ENCODE data around the gene PCYT2.

Gene PCYT2

DNA sequence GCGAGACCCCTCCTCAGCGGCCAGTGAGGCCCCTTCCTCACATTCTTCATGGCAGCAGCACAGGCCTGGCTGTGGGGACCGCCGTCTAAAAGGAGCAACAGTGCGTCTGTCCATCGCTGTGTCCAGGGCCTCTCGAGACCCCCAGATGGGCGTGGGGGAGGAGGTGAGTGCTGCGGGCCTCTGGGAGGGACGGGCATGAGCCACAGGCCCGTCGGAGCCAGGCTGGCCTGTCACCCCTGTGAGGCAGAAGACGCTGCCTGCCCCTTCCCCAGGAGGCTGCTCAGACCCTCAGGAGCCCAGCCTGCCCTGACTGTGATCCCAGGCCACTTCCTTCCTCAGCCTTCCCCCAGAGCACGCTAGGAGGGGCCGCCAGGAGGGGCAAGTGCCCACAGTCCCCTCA, 28.0 kb upstream of the PCYT2 start:
- ChIA-PET CTCF (interaction anchor here (1.0 to 1.1 kb wide), 2 partner anchors 11 to 20 kb away, joined by 3 to 4 read pairs; no protein-coding TSS in a partner anchor), POLR2A (no interaction called here)
- TF ChIP-seq ZSCAN23 (tag by site-specific recombination; IDR thresholded peaks at IDR 0.05) (no peak), ZNF623 (tag by site-specific recombination; IDR thresholded peaks at IDR 0.05) (no peak)
- TF ChIP-seq, protein P1, sequence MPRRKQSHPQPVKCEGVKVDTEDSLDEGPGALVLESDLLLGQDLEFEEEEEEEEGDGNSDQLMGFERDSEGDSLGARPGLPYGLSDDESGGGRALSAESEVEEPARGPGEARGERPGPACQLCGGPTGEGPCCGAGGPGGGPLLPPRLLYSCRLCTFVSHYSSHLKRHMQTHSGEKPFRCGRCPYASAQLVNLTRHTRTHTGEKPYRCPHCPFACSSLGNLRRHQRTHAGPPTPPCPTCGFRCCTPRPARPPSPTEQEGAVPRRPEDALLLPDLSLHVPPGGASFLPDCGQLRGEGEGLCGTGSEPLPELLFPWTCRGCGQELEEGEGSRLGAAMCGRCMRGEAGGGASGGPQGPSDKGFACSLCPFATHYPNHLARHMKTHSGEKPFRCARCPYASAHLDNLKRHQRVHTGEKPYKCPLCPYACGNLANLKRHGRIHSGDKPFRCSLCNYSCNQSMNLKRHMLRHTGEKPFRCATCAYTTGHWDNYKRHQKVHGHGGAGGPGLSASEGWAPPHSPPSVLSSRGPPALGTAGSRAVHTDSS (tag by site-specific recombination; IDR thresholded peaks at IDR 0.05): no peak
- TF ChIP-seq, protein P2, sequence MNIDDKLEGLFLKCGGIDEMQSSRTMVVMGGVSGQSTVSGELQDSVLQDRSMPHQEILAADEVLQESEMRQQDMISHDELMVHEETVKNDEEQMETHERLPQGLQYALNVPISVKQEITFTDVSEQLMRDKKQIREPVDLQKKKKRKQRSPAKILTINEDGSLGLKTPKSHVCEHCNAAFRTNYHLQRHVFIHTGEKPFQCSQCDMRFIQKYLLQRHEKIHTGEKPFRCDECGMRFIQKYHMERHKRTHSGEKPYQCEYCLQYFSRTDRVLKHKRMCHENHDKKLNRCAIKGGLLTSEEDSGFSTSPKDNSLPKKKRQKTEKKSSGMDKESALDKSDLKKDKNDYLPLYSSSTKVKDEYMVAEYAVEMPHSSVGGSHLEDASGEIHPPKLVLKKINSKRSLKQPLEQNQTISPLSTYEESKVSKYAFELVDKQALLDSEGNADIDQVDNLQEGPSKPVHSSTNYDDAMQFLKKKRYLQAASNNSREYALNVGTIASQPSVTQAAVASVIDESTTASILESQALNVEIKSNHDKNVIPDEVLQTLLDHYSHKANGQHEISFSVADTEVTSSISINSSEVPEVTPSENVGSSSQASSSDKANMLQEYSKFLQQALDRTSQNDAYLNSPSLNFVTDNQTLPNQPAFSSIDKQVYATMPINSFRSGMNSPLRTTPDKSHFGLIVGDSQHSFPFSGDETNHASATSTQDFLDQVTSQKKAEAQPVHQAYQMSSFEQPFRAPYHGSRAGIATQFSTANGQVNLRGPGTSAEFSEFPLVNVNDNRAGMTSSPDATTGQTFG (tag by site-specific recombination; IDR thresholded peaks at IDR 0.05; ENCODE audit: borderline replicate concordance): no peak
- TF ChIP-seq, protein P3, sequence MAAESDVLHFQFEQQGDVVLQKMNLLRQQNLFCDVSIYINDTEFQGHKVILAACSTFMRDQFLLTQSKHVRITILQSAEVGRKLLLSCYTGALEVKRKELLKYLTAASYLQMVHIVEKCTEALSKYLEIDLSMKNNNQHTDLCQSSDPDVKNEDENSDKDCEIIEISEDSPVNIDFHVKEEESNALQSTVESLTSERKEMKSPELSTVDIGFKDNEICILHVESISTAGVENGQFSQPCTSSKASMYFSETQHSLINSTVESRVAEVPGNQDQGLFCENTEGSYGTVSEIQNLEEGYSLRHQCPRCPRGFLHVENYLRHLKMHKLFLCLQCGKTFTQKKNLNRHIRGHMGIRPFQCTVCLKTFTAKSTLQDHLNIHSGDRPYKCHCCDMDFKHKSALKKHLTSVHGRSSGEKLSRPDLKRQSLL (tag by site-specific recombination; IDR thresholded peaks at IDR 0.05): no peak
- peaks cover 2% of the 10 kb centered on the region; the same call in 1 of the 2 replicates for H3K4me1 ChIP-seq (ENCODE audit: control insufficient read depth, insufficient read depth, low read length)
- H3K27ac ChIP-seq (ENCODE audit: extremely low read depth, low read depth, low read length): no peak overlapping the region
- peaks cover 0 to 10% of the 10 kb centered on the region in 2 experiments; a peak in 1 of 3 replicates for H3K36me3 ChIP-seq (ENCODE audit: control insufficient read depth in 2 of 2, insufficient read depth in 1 of 2, low read length in 2 of 2)
- no peaks in the 10 kb centered on the region for H3K9me3 ChIP-seq (ENCODE audit: control insufficient read depth, insufficient read depth, low read depth, low read length)
- H3K4me3 ChIP-seq (ENCODE audit: low read depth, low read length): no peak overlapping the region

DNA sequence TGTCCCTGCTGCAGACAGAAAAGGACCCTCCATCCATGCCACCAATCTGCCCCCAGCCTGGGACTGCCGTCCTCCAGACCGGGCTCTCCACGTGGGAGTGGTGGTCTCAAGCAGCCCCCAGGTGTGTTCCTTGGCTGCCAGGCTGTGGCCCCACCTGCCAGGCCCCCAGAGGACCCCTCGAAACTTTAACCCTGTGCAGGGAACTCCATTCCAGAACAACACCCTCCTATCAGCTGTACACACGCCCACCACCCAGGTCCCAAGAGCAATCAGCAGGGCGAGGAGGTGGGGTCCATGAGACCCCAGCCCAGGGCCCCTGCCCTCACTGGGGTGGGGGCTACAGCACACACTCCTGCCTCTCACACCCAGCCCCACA, 24.5 kb upstream of the PCYT2 start:
- Histone ChIP-seq H3K4me1 (ENCODE audit: control insufficient read depth, insufficient read depth, low read length) (no peaks in the 10 kb centered on the region; the same call in 1 of the 2 replicates), H3K9me3 (ENCODE audit: control insufficient read depth, insufficient read depth, low read depth, low read length) (no peaks in the 10 kb centered on the region), H3K27ac (ENCODE audit: extremely low read depth, low read depth, low read length) (no peak overlapping the region), H3K36me3 (ENCODE audit: control insufficient read depth in 2 of 2, insufficient read depth in 1 of 2, low read length in 2 of 2) (peaks cover 0 to 13% of the 10 kb centered on the region in 2 experiments; a peak in 1 of 3 replicates), H3K4me3 (ENCODE audit: low read depth, low read length) (no peak overlapping the region)
- CTCF ChIA-PET: interaction anchor here (0.7 to 1.4 kb wide), 3 partner anchors 8 to 24 kb away, joined by 3 read pairs; partner anchors contain the start of gene MAFG
- POLR2A ChIA-PET: interaction anchor here (0.6 to 1.0 kb wide), 2 partner anchors 8 to 116 kb away, joined by 3 to 5 read pairs; partner anchors contain the start of gene MAFG
- no peak for TF ChIP-seq ZNF155 (tag by site-specific recombination; IDR thresholded peaks at IDR 0.05)
- TF ChIP-seq KLF7 (tag by site-specific recombination; IDR thresholded peaks at IDR 0.05; ENCODE audit: borderline replicate concordance): no peak
- no peak for TF ChIP-seq REPIN1 (tag by site-specific recombination; IDR thresholded peaks at IDR 0.05; ENCODE audit: low read depth)
- TF ChIP-seq GLI4 (tag by site-specific recombination; IDR thresholded peaks at IDR 0.05): no peak
- 0 out of 2 replicates have a peak, but pooled peaks have one; percentile 5 for TF ChIP-seq SCRT2 (tag by site-specific recombination; IDR thresholded peaks at IDR 0.05)
- peak; percentile 18; the same call in 1 of the 2 replicates for TF ChIP-seq ZNF600 (tag by site-specific recombination; IDR thresholded peaks at IDR 0.05)
- TF ChIP-seq, protein P4, sequence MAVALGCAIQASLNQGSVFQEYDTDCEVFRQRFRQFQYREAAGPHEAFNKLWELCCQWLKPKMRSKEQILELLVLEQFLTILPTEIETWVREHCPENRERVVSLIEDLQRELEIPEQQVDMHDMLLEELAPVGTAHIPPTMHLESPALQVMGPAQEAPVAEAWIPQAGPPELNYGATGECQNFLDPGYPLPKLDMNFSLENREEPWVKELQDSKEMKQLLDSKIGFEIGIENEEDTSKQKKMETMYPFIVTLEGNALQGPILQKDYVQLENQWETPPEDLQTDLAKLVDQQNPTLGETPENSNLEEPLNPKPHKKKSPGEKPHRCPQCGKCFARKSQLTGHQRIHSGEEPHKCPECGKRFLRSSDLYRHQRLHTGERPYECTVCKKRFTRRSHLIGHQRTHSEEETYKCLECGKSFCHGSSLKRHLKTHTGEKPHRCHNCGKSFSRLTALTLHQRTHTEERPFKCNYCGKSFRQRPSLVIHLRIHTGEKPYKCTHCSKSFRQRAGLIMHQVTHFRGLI (tag by site-specific recombination; IDR thresholded peaks at IDR 0.05): no peak
- TF ChIP-seq ZNF548 (tag by site-specific recombination; IDR thresholded peaks at IDR 0.05): no peak
- no peak for TF ChIP-seq ZNF37A (tag by site-specific recombination; IDR thresholded peaks at IDR 0.05)
- TF ChIP-seq ZFHX2 (tag by site-specific recombination; conservative IDR thresholded peaks at IDR 0.05): peak; percentile 17; the same call in 1 of the 2 replicates
- 0 out of 2 replicates have a peak, but pooled peaks have one; percentile 18 for TF ChIP-seq EGR2 (tag by site-specific recombination; IDR thresholded peaks at IDR 0.05; ENCODE audit: low read depth)
- TF ChIP-seq, protein P5, sequence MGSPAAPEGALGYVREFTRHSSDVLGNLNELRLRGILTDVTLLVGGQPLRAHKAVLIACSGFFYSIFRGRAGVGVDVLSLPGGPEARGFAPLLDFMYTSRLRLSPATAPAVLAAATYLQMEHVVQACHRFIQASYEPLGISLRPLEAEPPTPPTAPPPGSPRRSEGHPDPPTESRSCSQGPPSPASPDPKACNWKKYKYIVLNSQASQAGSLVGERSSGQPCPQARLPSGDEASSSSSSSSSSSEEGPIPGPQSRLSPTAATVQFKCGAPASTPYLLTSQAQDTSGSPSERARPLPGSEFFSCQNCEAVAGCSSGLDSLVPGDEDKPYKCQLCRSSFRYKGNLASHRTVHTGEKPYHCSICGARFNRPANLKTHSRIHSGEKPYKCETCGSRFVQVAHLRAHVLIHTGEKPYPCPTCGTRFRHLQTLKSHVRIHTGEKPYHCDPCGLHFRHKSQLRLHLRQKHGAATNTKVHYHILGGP (tag by site-specific recombination; IDR thresholded peaks at IDR 0.05): no peak
- TF ChIP-seq, protein P6, sequence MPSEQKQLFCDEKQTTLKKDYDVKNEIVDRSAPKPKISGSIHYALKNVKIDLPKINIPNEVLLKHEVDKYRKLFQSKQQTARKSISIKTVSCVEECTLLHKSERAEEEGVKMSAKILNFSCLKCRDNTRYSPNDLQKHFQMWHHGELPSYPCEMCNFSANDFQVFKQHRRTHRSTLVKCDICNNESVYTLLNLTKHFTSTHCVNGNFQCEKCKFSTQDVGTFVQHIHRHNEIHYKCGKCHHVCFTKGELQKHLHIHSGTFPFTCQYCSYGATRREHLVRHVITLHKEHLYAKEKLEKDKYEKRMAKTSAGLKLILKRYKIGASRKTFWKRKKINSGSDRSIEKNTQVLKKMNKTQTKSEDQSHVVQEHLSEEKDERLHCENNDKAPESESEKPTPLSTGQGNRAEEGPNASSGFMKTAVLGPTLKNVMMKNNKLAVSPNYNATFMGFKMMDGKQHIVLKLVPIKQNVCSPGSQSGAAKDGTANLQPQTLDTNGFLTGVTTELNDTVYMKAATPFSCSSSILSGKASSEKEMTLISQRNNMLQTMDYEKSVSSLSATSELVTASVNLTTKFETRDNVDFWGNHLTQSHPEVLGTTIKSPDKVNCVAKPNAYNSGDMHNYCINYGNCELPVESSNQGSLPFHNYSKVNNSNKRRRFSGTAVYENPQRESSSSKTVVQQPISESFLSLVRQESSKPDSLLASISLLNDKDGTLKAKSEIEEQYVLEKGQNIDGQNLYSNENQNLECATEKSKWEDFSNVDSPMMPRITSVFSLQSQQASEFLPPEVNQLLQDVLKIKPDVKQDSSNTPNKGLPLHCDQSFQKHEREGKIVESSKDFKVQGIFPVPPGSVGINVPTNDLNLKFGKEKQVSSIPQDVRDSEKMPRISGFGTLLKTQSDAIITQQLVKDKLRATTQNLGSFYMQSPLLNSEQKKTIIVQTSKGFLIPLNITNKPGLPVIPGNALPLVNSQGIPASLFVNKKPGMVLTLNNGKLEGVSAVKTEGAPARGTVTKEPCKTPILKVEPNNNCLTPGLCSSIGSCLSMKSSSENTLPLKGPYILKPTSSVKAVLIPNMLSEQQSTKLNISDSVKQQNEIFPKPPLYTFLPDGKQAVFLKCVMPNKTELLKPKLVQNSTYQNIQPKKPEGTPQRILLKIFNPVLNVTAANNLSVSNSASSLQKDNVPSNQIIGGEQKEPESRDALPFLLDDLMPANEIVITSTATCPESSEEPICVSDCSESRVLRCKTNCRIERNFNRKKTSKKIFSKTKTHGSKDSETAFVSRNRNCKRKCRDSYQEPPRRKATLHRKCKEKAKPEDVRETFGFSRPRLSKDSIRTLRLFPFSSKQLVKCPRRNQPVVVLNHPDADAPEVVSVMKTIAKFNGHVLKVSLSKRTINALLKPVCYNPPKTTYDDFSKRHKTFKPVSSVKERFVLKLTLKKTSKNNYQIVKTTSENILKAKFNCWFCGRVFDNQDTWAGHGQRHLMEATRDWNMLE (tag by site-specific recombination; conservative IDR thresholded peaks at IDR 0.05; ENCODE audit: low read depth): no peak

Measured in HEK293 (cell line).